HUES48 (cell line): ENCODE measurements around the gene ZMYM5.
"Not testable (repeated sequence)": the region's sequence is repeated elsewhere in the genome, so short reads cannot be mapped to it uniquely, and the experiment has no call there.

Experiments
- H3K27ac ChIP-seq: one replicate; pipeline ENCODE4 v1.7.0; 2013; ENCODE audit warnings: low read depth, low read length, inconsistent platforms
- H3K27me3 ChIP-seq: 2 replicates; pipeline ENCODE4 v1.6.1; 2013; ENCODE audit warnings: mild to moderate bottlenecking, low read length; ENCODE audit not compliant: control insufficient read depth, insufficient read depth
- H3K36me3 ChIP-seq: 2 replicates; pipeline ENCODE4 v1.6.1; 2013; ENCODE audit warnings: low read length; ENCODE audit not compliant: control insufficient read depth, insufficient read depth
- H3K4me1 ChIP-seq: 2 replicates; pipeline ENCODE4 v1.6.1; 2013; ENCODE audit warnings: mild to moderate bottlenecking, low read length; ENCODE audit not compliant: control insufficient read depth, insufficient read depth
- H3K4me3 ChIP-seq: 2 replicates; pipeline ENCODE4 v1.5.1; 2013; ENCODE audit warnings: mild to moderate bottlenecking, low read depth, low read length
- H3K9ac ChIP-seq: 2 replicates; pipeline ENCODE4 v1.6.1; 2013; ENCODE audit warnings: mild to moderate bottlenecking, low read depth, low read length, moderate library complexity
- H3K9me3 ChIP-seq: 2 replicates; pipeline ENCODE4 v1.6.1; 2013; ENCODE audit warnings: low read length; ENCODE audit not compliant: control insufficient read depth, insufficient read depth

Gene ZMYM5

GRCh38 chr13:19863323-19864023, at the start of gene ZMYM5:
ZMYM5 (minus strand) TSS chr13:19863649; CDS start chr13:19852180, 11,469 bp downstream.
- peaks cover 14% of the 10 kb centered on the region for H3K4me1 ChIP-seq
- H3K27ac ChIP-seq, result peak within 1 kb of the TSS; percentile 98
- peaks cover 13% of the 10 kb centered on the region; the same call in 1 of the 2 replicates for H3K36me3 ChIP-seq
- H3K9me3 ChIP-seq, result no peaks in the 10 kb centered on the region
- peak within 1 kb of the TSS; percentile 75 for H3K4me3 ChIP-seq
- H3K27me3 ChIP-seq, result no peaks in the 10 kb centered on the region
- peak within 1 kb of the TSS; percentile 80 for H3K9ac ChIP-seq

GRCh38 chr13:19910336-19911072, 47.1 kb upstream of the ZMYM5 start:
- no peaks in the 10 kb centered on the region for H3K27me3 ChIP-seq
- H3K4me3 ChIP-seq, result no peak overlapping the region
- H3K27ac ChIP-seq, result no peak overlapping the region
- no peak overlapping the region for H3K9ac ChIP-seq
- H3K4me1 ChIP-seq, result no peaks in the 10 kb centered on the region
- no peaks in the 10 kb centered on the region for H3K36me3 ChIP-seq
- no peaks in the 10 kb centered on the region for H3K9me3 ChIP-seq

GRCh38 chr13:19908350-19908986, 45.0 kb upstream of the ZMYM5 start:
- H3K9ac ChIP-seq, result no peak overlapping the region
- no peak overlapping the region for H3K4me3 ChIP-seq
- no peaks in the 10 kb centered on the region for H3K27me3 ChIP-seq
- H3K9me3 ChIP-seq, result no peaks in the 10 kb centered on the region
- no peaks in the 10 kb centered on the region for H3K36me3 ChIP-seq
- H3K27ac ChIP-seq, result no peak overlapping the region
- no peaks in the 10 kb centered on the region for H3K4me1 ChIP-seq

GRCh38 chr13:19905487-19906195, 42.2 kb upstream of the ZMYM5 start:
- not testable (repeated sequence) for H3K9me3 ChIP-seq, H3K27ac ChIP-seq, H3K36me3 ChIP-seq, H3K27me3 ChIP-seq, H3K9ac ChIP-seq, H3K4me3 ChIP-seq, H3K4me1 ChIP-seq

GRCh38 chr13:19890030-19890429, 26.6 kb upstream of the ZMYM5 start:
- H3K4me3 ChIP-seq, result no peak overlapping the region
- no peaks in the 10 kb centered on the region for H3K9me3 ChIP-seq
- no peaks in the 10 kb centered on the region for H3K4me1 ChIP-seq

GRCh38 chr13:19888799-19889198, 25.4 kb upstream of the ZMYM5 start:
- Histone ChIP-seq H3K4me3 (no peak overlapping the region), H3K27me3 (no peaks in the 10 kb centered on the region), H3K9me3 (no peaks in the 10 kb centered on the region), H3K36me3 (no peaks in the 10 kb centered on the region), H3K27ac (no peak overlapping the region), H3K9ac (no peak overlapping the region), H3K4me1 (no peaks in the 10 kb centered on the region)

More at GRCh38 chr13:19890030-19890429, 26.6 kb upstream of the ZMYM5 start:
- Histone ChIP-seq H3K9ac (no peak overlapping the region), H3K27me3 (no peaks in the 10 kb centered on the region), H3K36me3 (no peaks in the 10 kb centered on the region), H3K27ac (no peak overlapping the region)

GRCh38 chr13:19882231-19882630, 18.8 kb upstream of the ZMYM5 start:
- H3K9me3 ChIP-seq, result no peaks in the 10 kb centered on the region
- no peaks in the 10 kb centered on the region for H3K4me1 ChIP-seq
- H3K9ac ChIP-seq, result no peak overlapping the region
- no peaks in the 10 kb centered on the region for H3K36me3 ChIP-seq
- no peak overlapping the region for H3K27ac ChIP-seq
- H3K27me3 ChIP-seq, result no peaks in the 10 kb centered on the region
- no peak overlapping the region for H3K4me3 ChIP-seq

GRCh38 chr13:19881641-19882040, 18.2 kb upstream of the ZMYM5 start:
- Histone ChIP-seq H3K9ac (no peak overlapping the region), H3K27me3 (no peaks in the 10 kb centered on the region), H3K4me1 (no peaks in the 10 kb centered on the region), H3K4me3 (no peak overlapping the region), H3K9me3 (no peaks in the 10 kb centered on the region), H3K36me3 (no peaks in the 10 kb centered on the region), H3K27ac (no peak overlapping the region)

GRCh38 chr13:19864746-19865309, 1.4 kb upstream of the ZMYM5 start:
- 0 out of 2 replicates have a peak, but pooled peaks cover 6% of the 10 kb centered on the region for H3K36me3 ChIP-seq
- H3K4me1 ChIP-seq, result peaks cover 14% of the 10 kb centered on the region
- H3K9ac ChIP-seq, result peak overlapping the region; percentile 80
- no peaks in the 10 kb centered on the region for H3K27me3 ChIP-seq
- H3K27ac ChIP-seq, result peak overlapping the region; percentile 98
- H3K9me3 ChIP-seq, result no peaks in the 10 kb centered on the region
- H3K4me3 ChIP-seq, result peak overlapping the region; percentile 71

GRCh38 chr13:19864024-19864745, 736 bp upstream of the ZMYM5 start:
- H3K4me3 ChIP-seq, result peak overlapping the region; percentile 71
- peak overlapping the region; percentile 80 for H3K9ac ChIP-seq
- 0 out of 2 replicates have a peak, but pooled peaks cover 6% of the 10 kb centered on the region for H3K36me3 ChIP-seq
- H3K27me3 ChIP-seq, result no peaks in the 10 kb centered on the region
- H3K9me3 ChIP-seq, result no peaks in the 10 kb centered on the region
- peak overlapping the region; percentile 98 for H3K27ac ChIP-seq
- peaks cover 14% of the 10 kb centered on the region for H3K4me1 ChIP-seq
